H1 (cell line): Measurements from ENCODE around the gene TAGLN2.

Source experiments
- EZH2 ChIP-seq: fragments of 200-600 bp; sonication (generic); IDR thresholded peaks from 2 replicates; pipeline ENCODE4 v1.7.1; 2012; ENCODE audit warnings: low read depth, mild to moderate bottlenecking, moderate library complexity, low read length, inconsistent platforms; ENCODE audit not compliant: severe bottlenecking
- FOSL1 ChIP-seq: IDR thresholded peaks from 2 replicates; pipeline ENCODE4 v1.6.1; 2011; ENCODE audit warnings: mild to moderate bottlenecking, low read depth, low read length, moderate library complexity; ENCODE audit not compliant: insufficient read depth
- MAFK ChIP-seq: IDR thresholded peaks from 2 replicates; pipeline ENCODE4 v1.6.1; 2012; ENCODE audit warnings: low read depth, mild to moderate bottlenecking, improper control_type of control experiment, low read length
- RFX5 ChIP-seq: IDR thresholded peaks from 2 replicates; pipeline ENCODE4 v1.6.1; 2011; ENCODE audit warnings: low read depth, low read length, improper control_type of control experiment, borderline replicate concordance
- TF ChIP-seq, protein P1 (sequence below), 3 experiments: IDR thresholded peaks; 1 replicate in 2 of 3; 2 replicates in 1 of 3; pipeline versions ENCODE4 v1.5.1 to v1.6.1; 2011; ENCODE audit warnings: low read length in 3 of 3, mild to moderate bottlenecking in 3 of 3, inconsistent platforms in 2 of 3, low read depth in 1 of 3, moderate library complexity in 1 of 3; ENCODE audit not compliant: insufficient read depth in 1 of 3; ENCODE audit errors: control extremely low read depth in 1 of 3

DNA sequence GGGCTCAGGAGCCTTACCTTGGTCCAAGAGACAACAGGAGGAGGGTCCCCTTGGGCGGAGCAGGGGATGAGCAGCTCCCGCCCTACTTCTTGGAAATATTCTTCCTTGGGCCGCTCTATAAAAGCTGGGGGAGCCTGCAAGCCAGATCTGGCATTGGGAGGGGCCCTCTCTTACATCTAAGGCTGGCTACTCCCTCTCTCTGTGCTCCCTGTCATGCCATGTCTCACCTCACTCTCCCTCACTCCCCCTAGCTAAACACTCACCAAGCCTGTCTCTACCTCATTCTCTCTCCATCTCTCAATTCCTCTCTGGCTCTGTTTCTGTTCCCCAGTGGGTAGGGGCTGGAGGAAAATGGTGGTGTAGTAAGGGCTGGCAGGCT is 6.5 kb upstream of the TAGLN2 start:
- TF ChIP-seq RFX5 (no peak), EZH2 (no peak), MAFK (no peak), FOSL1 (no peak)
- TF ChIP-seq, protein P1, sequence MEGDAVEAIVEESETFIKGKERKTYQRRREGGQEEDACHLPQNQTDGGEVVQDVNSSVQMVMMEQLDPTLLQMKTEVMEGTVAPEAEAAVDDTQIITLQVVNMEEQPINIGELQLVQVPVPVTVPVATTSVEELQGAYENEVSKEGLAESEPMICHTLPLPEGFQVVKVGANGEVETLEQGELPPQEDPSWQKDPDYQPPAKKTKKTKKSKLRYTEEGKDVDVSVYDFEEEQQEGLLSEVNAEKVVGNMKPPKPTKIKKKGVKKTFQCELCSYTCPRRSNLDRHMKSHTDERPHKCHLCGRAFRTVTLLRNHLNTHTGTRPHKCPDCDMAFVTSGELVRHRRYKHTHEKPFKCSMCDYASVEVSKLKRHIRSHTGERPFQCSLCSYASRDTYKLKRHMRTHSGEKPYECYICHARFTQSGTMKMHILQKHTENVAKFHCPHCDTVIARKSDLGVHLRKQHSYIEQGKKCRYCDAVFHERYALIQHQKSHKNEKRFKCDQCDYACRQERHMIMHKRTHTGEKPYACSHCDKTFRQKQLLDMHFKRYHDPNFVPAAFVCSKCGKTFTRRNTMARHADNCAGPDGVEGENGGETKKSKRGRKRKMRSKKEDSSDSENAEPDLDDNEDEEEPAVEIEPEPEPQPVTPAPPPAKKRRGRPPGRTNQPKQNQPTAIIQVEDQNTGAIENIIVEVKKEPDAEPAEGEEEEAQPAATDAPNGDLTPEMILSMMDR (IDR thresholded peaks at IDR 0.05; ENCODE audit: control extremely low read depth in 1 of 3, insufficient read depth in 1 of 3, low read depth in 1 of 3, low read length in 3 of 3) = no peak
